Mammary epithelial cell (primary cell): Measurements from ENCODE around the gene CLCN4.

Experiments
- CTCF ChIP-seq, 2 donors: IDR thresholded peaks in 1 of 2; conservative IDR thresholded peaks in 1 of 2; 2 replicates each; pipeline ENCODE4 v1.5.1; 2011 to 2012; ENCODE audit warnings: inconsistent platforms in 2 of 2, low read length in 2 of 2, mild to moderate bottlenecking in 2 of 2, control low read depth in 1 of 2, low read depth in 1 of 2; ENCODE audit not compliant: insufficient read depth in 1 of 2; ENCODE audit errors: extremely low read depth in 1 of 2
- EZH2 ChIP-seq: IDR thresholded peaks from 2 replicates; pipeline ENCODE4 v1.6.1; 2012; ENCODE audit warnings: low read length, inconsistent platforms, borderline replicate concordance

- TF ChIP-seq CTCF (conservative IDR thresholded peaks at IDR 0.05 in 1 of 2, IDR thresholded peaks at IDR 0.05 in 1 of 2; ENCODE audit: extremely low read depth in 1 of 2, insufficient read depth in 1 of 2, low read depth in 1 of 2, low read length in 2 of 2) (no peak), EZH2 (no peak)
Observed at GRCh38 chrX:10126834-10127233, 29.9 kb upstream of the CLCN4 start.
